GM04503 (cell line): ENCODE results near the gene ASIP.
"Not testable (repeated sequence)": the region's sequence is repeated elsewhere in the genome, so short reads cannot be mapped to it uniquely, and the experiment has no call there.

ENCODE experiments used
- DNase-seq: peaks from one replicate; pipeline ENCODE4 v3.0.0-alpha.2; 2012; ENCODE audit warnings: low read depth

ASIP gene

GRCh38 chr20:34240693-34241615, at the start of gene ASIP:
ASIP (plus strand) TSS chr20:34241423; CDS start chr20:34260375, 18,952 bp downstream.
- DNase-seq: no peak

GRCh38 chr20:34193051-34193450, 48.2 kb upstream of the ASIP start:
- no peak for DNase-seq

- DNase-seq: no peak
Observed at GRCh38 chr20:34199183-34199582, 42.0 kb upstream of the ASIP start.

- no peak for DNase-seq
Observed at GRCh38 chr20:34200023-34200422, 41.2 kb upstream of the ASIP start.

GRCh38 chr20:34201531-34201930, 39.7 kb upstream of the ASIP start:
- DNase-seq: no peak

- DNase-seq: not testable (repeated sequence)
Observed at GRCh38 chr20:34205172-34205880, 35.9 kb upstream of the ASIP start.

- no peak for DNase-seq
Observed at GRCh38 chr20:34209111-34209510, 32.1 kb upstream of the ASIP start.

GRCh38 chr20:34210271-34210670, 31.0 kb upstream of the ASIP start:
- no peak for DNase-seq

- DNase-seq: no peak
Observed at GRCh38 chr20:34211591-34211990, 29.6 kb upstream of the ASIP start.

GRCh38 chr20:34213213-34213612, 28.0 kb upstream of the ASIP start:
- no peak for DNase-seq

GRCh38 chr20:34215711-34216381, 25.4 kb upstream of the ASIP start:
- peak; percentile 23 for DNase-seq

- no peak for DNase-seq
Observed at GRCh38 chr20:34216382-34216742, 24.9 kb upstream of the ASIP start.

- peak; percentile 17 for DNase-seq
Observed at GRCh38 chr20:34220561-34220960, 20.7 kb upstream of the ASIP start.

GRCh38 chr20:34222208-34222607, 19.0 kb upstream of the ASIP start:
- peak; percentile 95 for DNase-seq

GRCh38 chr20:34224251-34224650, 17.0 kb upstream of the ASIP start:
- DNase-seq: not testable (repeated sequence)

GRCh38 chr20:34231634-34232033, 9.6 kb upstream of the ASIP start:
- no peak for DNase-seq

GRCh38 chr20:34232494-34233087, 8.6 kb upstream of the ASIP start:
- DNase-seq: no peak

- no peak for DNase-seq
Observed at GRCh38 chr20:34233687-34234086, 7.5 kb upstream of the ASIP start.

GRCh38 chr20:34235875-34236274, 5.3 kb upstream of the ASIP start:
- no peak for DNase-seq

GRCh38 chr20:34237942-34238341, 3.3 kb upstream of the ASIP start:
- no peak for DNase-seq

- no peak for DNase-seq
Observed at GRCh38 chr20:34240121-34240520, 1.1 kb upstream of the ASIP start.

- not testable (repeated sequence) for DNase-seq
Observed at GRCh38 chr20:34242015-34242414, 792 bp downstream of the ASIP start.
